Activated T-helper 1 cell treated with Interleukin-2 at 50 U/mL for 16 hours (primary cell): ENCODE results near the gene RYR2.

Experiments
- DNase-seq: peaks from one replicate; pipeline ENCODE4 v3.0.0-alpha.2; 2020; ENCODE audit warnings: low read depth

The RYR2 gene

DNA sequence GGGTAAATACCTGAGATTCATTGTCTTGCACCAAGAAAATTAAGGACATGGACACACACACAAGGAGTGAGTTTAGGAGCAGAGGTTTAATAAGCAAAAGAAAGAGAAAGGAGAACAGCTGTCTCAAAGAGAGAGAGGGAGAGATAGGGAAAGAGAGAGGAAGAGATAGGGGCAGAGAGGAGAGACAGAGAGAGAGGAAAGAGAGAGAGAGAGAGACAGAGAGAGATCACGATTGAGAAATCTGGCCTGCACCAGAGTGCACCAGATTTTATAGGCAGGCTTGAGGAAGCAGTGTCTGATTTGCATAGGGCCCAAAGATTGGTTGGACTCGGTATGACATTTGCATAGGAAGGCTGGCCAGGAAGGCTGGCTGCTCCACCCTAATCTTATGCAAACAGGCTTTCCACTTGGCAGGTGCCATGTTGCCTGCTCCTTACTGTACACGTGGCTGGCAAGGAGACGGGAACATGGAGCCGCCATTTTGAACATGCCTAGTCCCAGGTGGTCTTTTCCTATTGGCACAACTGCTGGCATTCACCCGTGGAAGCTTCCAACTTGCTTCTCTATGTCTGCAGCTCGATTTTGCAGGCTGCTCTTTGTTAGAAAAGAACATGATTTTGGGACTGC, 428.8 kb downstream of the RYR2 start:
- DNase-seq, result no peak

DNA sequence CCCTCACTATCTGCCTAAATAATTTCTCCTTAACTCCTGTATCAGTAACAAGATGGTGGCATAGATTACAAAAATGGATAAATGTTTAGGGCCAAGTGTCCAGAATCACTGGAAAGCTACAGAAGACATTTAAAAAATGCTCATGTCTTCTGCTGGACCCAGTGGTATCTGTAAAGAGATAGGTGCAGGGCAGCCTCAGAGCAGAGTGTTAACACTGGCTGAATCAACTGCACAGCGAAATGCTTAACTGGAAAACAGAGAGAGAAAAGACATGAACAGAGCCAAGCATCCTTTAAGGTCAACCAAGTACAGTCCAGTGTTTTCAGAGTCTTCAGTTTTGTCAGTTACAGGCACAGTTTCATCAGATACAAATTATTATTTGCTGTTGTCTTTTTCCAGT, 429.4 kb downstream of the RYR2 start:
- DNase-seq, result no peak

DNA sequence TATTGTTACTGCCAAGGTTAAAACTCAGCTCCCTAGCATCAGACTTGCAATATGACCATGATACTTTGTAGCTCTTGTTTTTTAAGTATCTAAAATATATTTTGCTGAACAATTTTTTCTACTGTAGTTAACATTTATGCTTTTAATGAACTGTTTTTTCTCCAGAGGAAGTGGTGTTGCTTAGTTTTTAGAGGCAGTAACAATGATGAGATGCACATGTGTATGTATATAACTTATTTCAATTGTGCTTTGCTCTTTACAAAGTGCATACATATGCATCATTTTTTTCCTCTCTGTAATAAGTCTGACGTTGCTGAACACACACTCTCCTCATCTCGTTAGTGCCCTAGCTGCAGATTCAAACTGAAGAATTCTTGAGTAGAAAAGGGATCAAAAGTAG, 430.0 kb downstream of the RYR2 start:
- no peak for DNase-seq

DNA sequence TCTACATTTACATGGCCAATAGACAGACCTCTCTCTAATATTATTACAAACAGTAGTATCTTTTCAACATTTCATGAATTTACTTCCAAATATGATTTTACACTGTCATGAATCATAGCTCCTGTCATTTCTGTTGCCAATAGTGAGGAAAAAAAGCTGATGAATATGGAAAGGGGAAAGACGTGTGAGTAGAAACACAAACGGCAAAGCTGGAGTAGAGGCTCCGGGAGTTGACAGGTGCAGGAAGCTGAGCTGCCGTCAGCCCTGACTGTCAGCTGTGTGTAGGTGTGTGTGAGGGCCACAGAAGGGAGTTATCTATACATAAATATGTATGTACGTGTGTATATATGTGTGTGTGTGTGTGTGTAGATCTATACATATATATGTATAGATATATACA, 431.9 kb downstream of the RYR2 start:
- no peak for DNase-seq

DNA sequence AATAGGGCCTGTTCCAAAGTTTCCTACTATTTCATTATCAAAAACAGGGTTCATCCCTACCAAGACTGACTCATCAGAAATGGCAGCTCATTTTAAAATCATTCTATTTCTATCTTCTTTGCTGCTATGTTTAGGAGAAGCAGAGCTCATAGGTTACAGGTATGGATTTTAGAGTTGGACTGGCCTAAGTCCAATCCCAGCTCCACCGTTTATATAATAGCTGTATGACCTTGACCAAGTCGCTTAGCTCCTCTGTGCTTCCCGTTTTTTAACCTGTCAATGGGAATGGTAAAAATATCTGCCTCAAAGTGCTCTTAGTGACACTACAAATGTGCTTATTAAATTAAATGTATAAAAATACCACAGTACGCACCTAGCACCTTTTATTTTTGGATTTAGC, 436.1 kb downstream of the RYR2 start:
- no peak for DNase-seq

DNA sequence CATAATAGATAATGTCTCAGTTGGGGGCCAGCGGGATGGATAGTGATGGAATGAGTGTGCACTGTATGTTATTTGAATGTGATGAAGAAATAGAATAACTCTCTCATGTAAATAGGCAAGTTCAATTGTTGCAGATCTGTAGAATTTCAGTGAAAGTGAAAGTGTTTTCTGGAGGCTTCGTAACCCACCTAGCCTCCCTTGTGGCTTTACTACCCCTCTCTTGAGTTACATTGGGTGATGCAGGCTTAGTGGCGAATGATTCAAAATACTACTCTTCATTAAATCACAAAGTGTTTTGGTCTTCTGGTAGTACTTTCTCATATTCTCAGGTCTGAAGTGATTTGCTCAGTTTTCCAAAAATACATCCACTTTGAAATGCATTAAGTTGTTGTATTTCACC, 436.9 kb downstream of the RYR2 start:
- DNase-seq, result no peak

DNA sequence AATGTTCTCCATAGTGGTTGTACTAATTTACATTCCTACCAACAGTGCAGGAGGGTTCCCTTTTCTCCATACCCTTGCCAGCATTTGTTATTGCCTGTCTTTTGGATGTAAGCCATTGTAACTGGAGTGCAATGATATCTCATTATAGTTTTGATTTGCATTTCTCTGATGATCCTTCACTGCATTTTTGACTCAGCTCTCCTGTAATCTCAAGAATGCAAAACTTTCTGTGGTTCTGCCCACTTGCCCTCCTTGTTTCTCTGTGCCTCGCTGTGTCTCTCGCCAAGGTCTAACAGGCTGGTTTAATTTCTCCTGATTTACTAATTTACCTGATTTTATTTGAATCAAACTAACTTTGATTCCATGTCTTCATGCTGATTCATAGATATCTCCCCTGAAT, 440.8 kb downstream of the RYR2 start:
- no peak for DNase-seq

DNA sequence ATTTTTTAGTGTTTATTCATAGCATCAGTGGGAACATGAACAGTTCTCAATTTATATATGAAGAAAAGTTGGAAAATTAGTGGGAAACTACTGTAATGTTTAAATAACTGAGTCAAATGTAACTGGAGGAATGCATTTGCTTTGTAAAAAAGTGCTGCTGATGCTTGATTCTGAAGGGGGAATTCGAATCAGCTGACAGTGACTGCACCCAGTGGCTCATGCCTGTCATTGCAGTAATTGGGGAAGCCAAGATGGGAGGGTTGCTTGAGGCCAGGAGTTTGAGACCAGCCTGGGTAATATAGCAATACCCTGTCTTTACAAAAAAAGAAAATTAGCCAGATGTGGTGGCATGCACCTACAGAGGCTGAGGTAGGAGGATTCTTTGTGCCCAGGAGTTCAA, 450.4 kb downstream of the RYR2 start:
- no peak for DNase-seq

DNA sequence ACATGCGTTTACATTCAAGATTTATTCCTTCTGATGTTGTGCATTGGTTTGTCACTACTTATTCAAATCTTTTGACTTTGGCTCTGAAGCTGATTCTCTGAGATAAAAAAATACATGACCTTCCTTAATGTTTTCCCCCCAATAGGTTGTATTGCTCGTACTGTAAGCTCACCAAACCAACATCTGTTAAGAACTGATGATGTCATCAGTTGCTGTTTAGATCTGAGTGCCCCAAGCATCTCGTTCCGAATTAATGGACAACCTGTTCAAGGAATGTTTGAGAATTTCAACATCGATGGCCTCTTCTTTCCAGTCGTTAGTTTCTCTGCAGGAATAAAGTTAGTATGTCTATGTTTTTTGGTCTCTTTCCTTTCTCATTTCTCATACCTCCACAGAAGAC, 458.6 kb downstream of the RYR2 start:
- no peak for DNase-seq

DNA sequence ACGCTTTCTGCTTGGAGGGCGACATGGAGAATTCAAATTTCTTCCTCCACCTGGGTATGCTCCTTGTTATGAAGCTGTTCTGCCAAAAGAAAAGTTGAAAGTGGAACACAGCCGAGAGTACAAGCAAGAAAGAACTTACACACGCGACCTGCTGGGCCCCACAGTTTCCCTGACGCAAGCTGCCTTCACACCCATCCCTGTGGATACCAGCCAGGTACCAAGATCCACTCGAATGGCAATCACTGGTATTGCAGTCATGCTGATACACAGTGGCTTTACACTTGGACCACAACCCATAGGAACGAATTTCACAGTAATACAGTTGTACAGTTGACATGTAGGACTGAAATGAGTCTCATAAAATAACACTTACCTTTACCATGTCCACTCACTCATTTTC, 461.3 kb downstream of the RYR2 start:
- no peak for DNase-seq

DNA sequence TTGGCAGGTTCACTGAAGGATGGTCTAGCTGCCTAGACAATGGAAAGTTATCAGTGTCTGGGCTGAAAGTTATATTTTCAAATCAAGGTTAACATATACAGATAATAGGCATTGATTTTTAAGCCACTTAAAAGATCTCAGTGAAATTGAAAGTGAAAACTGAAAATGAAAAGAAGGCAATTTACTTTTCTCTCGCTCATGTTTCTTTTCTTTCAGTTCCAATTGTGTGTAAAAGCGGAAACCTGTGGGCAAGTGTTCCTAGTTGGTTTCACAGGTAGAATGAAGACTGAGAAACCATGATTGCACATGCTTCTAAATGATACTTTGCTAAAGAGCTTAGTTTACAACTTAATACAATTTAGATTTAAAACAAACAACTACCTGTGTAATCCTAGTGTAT, 465.0 kb downstream of the RYR2 start:
- no peak for DNase-seq

DNA sequence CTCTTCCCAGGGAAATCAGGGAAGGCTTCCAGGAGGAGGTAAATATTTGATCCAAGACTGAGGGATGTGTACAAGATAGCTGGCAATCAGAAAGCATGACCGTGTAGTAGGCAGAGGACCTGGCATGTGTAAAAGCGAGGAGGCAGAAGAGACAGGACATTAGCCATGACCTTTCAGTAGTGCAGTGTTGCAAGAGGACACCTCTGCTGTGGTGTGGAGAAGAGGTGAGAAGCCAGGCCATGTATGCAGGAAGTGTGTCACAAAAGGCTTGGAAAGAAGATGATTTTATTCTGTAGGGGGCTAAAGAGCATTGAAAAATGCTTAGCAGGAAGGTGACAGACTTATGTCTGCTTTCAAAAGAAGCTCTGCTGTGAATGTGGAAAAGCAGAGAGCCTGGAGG, 467.8 kb downstream of the RYR2 start:
- DNase-seq, result no peak

DNA sequence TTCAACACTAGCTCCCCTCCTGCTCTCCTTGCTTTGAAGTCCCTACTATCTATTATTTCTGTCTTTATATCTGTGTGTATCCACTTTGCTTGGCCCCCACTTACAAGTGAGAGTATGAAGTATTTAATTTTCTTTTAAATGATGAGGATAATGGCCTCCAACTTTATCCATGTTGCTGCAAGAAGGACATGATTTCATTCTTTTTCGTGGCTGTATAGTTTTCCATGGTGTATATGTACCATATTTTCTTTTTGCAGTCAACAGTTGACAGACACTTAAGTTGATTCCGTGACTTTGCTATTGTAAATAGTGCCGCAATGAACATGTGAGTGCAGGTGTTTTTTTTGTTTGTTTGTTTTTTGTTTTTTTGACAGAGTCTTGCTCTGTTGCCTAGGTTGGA, 483.1 kb downstream of the RYR2 start:
- DNase-seq, result no peak

DNA sequence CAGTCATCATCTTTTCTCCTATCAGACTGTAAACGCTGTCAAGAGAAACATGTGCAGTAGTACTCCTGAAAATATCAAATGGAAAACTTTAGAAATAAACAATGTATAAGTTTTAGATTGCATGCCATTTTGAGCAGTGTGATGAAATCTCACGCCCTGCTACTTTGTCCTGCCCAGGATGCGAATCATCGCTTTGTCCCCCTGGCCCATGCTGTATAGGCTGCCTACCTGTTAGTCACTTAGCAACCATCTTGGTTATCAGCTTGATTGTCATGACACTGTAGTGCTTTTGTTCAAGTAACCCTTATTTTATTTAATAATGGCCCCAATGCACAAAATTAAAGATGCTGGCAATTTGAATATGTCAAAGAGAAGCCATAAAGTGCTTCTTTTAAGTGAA, 485.8 kb downstream of the RYR2 start:
- DNase-seq, result no peak

DNA sequence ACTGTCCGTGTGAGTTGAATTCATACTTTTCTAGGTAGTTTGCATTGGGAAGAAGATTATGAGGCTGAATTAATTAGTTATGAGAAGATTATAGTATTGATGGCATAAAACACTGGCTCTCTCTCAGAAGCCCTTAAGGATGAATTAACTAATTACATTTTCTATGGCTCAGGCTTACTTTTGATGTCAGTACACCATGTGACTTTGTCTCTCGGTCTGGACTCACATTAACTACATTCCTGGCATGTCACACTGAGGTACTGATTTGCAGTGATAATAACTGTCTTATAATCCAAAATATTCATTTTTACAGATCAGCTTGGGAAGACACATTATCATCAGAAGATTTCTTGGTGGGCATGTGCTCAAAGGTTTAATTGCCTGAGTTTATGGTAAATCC, 486.6 kb downstream of the RYR2 start:
- DNase-seq, result no peak

DNA sequence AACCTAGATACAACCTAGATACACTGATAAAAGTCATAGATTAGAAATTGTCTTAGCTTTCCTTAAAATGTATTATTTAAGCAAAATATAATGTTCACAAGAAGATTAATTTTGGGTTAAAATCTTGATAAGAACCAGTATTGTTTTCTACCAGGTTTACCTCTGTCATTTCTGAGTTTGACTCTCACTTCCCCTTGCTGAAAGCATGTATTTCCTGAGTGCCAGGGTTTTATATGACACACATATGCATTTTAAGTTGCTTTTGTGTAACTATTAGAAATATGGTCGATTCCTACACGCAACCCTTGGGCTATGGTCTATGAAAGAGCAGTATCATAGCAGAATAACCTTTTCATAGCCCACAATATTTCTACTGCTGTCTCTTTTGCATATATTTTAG, 497.1 kb downstream of the RYR2 start:
- DNase-seq, result no peak

DNA sequence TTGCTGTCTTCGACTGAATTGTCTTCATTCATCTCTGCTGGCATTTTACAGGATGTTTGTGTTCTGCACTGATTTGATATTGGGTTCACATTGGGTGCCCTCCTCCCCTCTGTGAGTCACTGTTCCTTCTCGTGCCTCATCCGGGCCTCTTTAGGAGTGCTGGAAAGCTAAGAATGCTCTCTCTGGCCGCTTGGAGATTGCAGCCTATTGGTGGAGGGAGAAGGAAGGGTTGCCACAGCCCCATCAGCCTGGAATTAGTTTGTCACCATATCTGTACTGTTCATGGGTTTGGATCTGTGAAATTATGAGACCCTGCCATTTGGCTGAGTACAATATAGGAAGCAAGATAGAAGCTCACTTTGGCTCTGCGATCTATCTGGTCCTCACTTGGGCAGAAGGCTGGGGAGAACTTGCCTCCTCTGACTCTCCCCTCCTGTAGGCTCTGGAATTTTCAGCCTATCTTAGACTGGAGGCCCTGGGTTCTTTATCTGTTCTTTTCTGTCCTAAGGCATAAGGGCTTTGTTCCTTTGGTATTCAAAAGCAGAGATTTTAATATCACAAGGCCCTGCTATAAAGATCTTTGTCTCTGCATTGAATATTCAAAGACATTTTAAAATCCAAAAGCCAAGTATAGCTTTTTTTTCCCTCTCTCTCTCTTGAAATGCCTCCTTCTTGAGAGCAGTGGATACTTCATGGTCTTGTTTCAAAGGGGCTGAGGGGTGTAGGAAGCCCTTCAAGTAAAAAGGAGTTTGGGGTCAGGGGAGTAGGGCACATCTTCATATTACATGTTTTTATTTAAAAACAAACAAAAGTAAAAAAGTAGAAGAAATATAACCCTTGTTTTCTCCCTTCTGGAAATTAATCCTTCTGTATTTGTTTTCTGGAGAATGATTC, 500.8 kb downstream of the RYR2 start:
- no peak for DNase-seq

DNA sequence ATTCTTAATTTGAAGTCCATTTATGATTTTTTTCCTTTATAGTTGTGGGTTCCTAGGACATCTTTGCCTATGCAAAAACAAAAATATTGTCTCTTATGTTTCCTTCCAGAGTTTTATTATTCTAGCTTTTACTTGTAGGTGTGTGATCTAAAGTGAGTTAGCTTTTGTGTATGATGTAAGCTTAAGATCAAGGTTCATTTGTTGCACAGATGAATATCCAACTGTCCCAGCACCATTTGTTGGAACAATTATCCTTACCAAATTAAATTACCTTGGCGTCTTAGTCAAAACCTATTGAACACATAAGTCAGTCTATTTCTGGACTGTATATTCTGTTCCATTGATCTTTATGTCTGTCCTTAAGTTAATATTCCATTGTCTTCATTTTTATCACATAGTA, 511.1 kb downstream of the RYR2 start:
- DNase-seq, result no peak

DNA sequence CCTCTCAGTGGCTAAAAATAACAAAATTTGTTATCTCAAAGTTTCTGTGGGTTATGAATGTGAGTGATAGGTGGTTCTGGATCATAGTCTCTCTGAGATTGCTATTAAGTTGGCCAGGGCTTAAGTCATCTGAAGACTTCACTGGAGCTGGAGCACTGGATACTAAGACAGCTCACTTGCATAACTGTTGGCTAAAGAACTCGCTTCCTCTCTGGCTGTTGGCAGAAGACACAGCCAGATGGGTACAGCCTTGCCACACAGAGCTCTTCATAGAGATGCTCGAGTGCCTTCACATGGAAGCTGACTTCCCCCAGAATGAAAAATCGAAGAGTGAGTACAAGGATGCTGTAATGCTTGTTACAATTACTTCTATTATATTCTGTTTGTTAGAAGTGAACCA, 514.9 kb downstream of the RYR2 start:
- DNase-seq, result no peak

DNA sequence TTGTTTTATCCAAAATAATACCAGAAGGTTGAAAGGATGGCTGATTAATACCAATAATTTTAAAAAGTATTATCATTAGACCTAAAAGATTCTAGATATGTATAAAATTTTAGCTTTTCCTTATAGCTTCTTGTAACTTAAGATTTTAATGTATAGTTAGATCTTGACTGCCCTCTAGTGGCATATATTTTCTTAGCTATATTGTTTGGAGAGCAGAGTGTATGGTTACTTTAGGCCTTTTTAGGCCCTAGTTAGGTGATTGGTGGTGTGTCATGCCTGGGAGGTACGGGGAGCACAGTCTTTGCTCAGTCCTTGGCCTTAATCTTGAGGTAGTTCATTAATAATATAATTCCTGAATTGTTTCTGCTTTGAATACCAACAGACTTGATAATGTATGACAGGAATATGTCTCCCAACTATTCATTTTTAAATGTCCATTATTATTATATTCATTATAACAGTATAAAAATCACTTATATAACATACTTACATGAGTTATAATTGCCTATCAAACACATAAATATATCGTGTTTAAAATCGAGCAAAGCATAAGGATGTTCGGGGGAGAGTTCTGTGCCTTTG, 520.3 kb downstream of the RYR2 start:
- no peak for DNase-seq

DNA sequence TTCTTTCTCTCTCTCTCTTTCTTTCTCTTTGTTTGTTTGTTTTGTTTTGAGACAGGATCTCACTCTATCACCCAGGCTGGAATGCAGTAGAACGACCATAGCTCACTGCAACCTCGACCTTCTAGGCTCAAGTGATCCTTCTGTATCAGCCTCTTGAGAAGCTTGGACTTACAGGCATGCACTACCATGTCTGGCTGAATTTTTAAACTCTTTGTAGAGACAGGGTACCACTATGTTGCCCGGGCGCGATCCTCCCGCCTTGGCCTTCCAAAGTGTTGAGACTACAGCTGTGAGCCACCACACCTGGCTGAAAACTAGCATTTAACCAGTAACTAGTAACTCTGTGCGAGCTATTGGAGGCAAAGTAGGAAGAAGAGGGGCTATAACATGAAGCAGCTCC, 523.3 kb downstream of the RYR2 start:
- DNase-seq, result no peak

DNA sequence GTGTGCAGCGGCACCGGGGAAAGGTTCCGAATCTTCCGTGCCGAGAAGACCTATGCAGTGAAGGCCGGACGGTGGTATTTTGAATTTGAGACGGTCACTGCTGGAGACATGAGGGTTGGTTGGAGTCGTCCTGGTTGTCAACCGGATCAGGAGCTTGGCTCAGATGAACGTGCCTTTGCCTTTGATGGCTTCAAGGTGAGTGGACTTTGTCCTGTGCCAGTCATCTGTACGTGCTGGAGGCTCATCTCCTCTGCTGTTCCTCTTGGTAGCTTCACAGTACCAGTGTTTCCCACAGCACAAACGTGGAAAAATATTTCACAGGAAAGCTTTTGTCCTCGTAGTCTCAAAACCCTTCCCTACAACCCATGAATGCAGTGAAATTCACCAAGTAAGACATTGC, 524.6 kb downstream of the RYR2 start:
- DNase-seq, result no peak

DNA sequence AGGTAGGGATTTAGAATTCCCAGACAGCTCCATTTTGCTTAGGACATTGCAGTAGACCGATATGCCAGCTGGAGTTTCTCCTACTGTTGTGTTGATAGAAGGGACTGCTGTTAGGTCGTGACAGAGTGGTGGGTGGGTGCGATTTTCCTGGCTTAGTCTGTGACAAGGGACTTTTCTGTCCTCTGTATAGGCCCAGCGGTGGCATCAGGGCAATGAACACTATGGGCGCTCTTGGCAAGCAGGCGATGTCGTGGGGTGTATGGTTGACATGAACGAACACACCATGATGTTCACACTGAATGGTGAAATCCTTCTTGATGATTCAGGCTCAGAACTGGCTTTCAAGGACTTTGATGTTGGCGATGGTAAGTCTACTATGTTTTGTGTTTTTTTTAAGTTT, 527.0 kb downstream of the RYR2 start:
- no peak for DNase-seq

DNA sequence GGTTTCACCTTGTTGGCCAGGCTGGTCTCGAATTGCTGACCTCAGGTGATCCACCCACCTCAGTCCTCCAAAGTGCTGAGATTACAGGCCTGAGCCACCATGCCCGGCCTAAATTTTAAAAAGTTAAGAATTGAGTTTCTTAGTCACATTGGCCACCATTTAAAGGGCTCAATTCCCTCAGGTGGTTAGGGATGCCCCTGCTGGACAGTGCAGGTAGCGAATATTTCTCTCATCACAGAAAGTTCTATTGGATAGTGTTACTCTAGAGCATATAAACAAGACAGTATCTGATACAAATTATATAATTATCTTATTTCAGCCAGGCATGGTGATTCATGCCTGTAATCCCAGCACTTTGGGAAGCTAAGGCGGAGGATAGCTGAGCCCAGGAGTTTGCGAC, 528.5 kb downstream of the RYR2 start:
- no peak for DNase-seq
